ENCODE data around the gene DYDC1.

GRCh38 chr10:80357851-80358125, 1.2 kb upstream of the DYDC1 start:
- TF ChIP-seq CTCF (IDR thresholded peaks at IDR 0.05) (no peak), EP300 (IDR thresholded peaks at IDR 0.05; ENCODE audit: borderline replicate concordance in 1 of 2, low read depth in 1 of 2, low read length in 1 of 2) (no peak), MAX (IDR thresholded peaks at IDR 0.05; ENCODE audit: low read depth) (no peak), RFX5 (IDR thresholded peaks at IDR 0.05; ENCODE audit: low read length) (no peak), MXI1 (IDR thresholded peaks at IDR 0.05; ENCODE audit: low read depth, low read length) (no peak), USF1 (IDR thresholded peaks at IDR 0.05; ENCODE audit: borderline replicate concordance, low read depth) (no peak), CHD2 (IDR thresholded peaks at IDR 0.05; ENCODE audit: low read length, partially characterized antibody) (no peak), ZBTB33 (IDR thresholded peaks at IDR 0.05; ENCODE audit: borderline replicate concordance, low read depth) (no peak), USF2 (IDR thresholded peaks at IDR 0.05; ENCODE audit: borderline replicate concordance, low read depth, low read length) (no peak), RCOR1 (IDR thresholded peaks at IDR 0.05; ENCODE audit: low read length) (no peak), EZH2phosphoT487 (IDR thresholded peaks at IDR 0.05; ENCODE audit: borderline replicate concordance, low read depth) (no peak)
